Psoas muscle (tissue), 8 donors: ENCODE results near the gene NTHL1. TPM values are rescaled to one million over a fixed set of nuclear protein-coding genes. Genes with fewer than 3 reads are reported as not detected.

Experiments
- ATAC-seq, 4 donors: fragments of 200-7000 bp; cut with Tn5 transposase; one replicate each; pipeline ENCODE4 v1.9.1; 2020; ENCODE audit warnings: moderate library complexity in 3 of 4, mild to moderate bottlenecking in 2 of 4
- DNase-seq, 2 donors: peaks; one replicate each; pipeline ENCODE4 v3.0.0-alpha.2; 2020
- H3K27ac ChIP-seq: fragments of 200-600 bp; one replicate; pipeline ENCODE4 v1.8.0; 2022
- H3K27me3 ChIP-seq, 3 donors: fragments of 200-600 bp in 1 of 3; one replicate each; pipeline versions ENCODE4 v1.6.1 to v1.8.0; 2013 to 2022; ENCODE audit warnings: low read length in 2 of 3, mild to moderate bottlenecking in 2 of 3, moderate library complexity in 1 of 3; ENCODE audit not compliant: insufficient read depth in 3 of 3
- H3K36me3 ChIP-seq, 2 donors: fragments of 200-600 bp in 1 of 2; one replicate each; pipeline versions ENCODE4 v1.6.1 to v1.8.0; 2013 to 2022; ENCODE audit warnings: low read depth in 1 of 2, mild to moderate bottlenecking in 1 of 2, moderate library complexity in 1 of 2; ENCODE audit not compliant: insufficient read depth in 1 of 2
- H3K4me1 ChIP-seq: fragments of 200-600 bp; one replicate; pipeline ENCODE4 v1.8.0; 2022
- H3K4me3 ChIP-seq: fragments of 200-600 bp; one replicate; pipeline ENCODE4 v1.8.0; 2022; ENCODE audit warnings: mild to moderate bottlenecking
- H3K9me3 ChIP-seq: fragments of 200-600 bp; one replicate; pipeline ENCODE4 v1.8.0; 2022
- CTCF ChIP-seq: fragments of 200-600 bp; IDR thresholded peaks from one replicate; pipeline ENCODE4 v1.8.0; 2022; ENCODE audit warnings: antibody characterized with exemption
- WGBS, 3 donors: extraction: QIAGEN DNeasy Blood & Tissue Kit; methylation state at CpG; one replicate each; pipeline versions ENCODE4 v1.1.6 to v1.1.7; 2013; 5-methylcytosine and 5-hydroxymethylcytosine counted together
- intact Hi-C, 2 donors: fragments of 100-400 bp; cut with DNase I; formaldehyde crosslinking; loops; one replicate each; pipeline versions ENCODE4 v1.11.0 to v1.14.2; 2022
- polyA plus RNA-seq, 3 donors: library from polyadenylated mRNA; stranded (reverse); fragments of 200-250 nt; gene quantifications; one replicate each; pipeline ENCODE4 v1.2.3, GENCODE V29; 2013
- total RNA-seq, 4 donors: library from RNA; stranded (reverse); fragmentation: NEBNext Ultra II Directional in 2 of 4; extraction: Animal tissue kit (Norgen Biotek cat#: 25700) in 2 of 4; gene quantifications; one replicate each; pipeline versions ENCODE4 v1.2.1 to v1.2.4, GENCODE V29; 2021 to 2023
- donor health status: healthy with polysubstance abuse.
- donor health status: DM: no; HTN: no; CAD: no; lungs with moderate emphysema.
- donor health status: Bipolar disorder and iron deficiency.
- donor health status: healthy.
- donor health status: DM: yes; HTN: yes; CAD: no.
- donor health status: DM: no; HTN: no; CAD: no.
- donor health status: DM: no; HTN: no; CAD: no.
- donor health status: DM: yes; HTN: yes; CAD: no.

NTHL1 gene
- total and polyA plus RNA-seq, 7 donors: 3.1 to 17.7 (median 8.0) TPM

GRCh38 chr16:2078691-2079090 lies 31.1 kb upstream of the NTHL1 start:
- H3K36me3 ChIP-seq: peaks cover 0 to 99% of the 10 kb centered on the region in 2 donors
- H3K27me3 ChIP-seq: no peaks in the 10 kb centered on the region
- H3K27ac ChIP-seq: no peak overlapping the region
- no peak for DNase-seq
- no peak for TF ChIP-seq CTCF
- WGBS, 3 donors: 93 to 95% (median 94%) methylated on average over 23 of the region's 23 CpGs
- no peak overlapping the region for H3K4me3 ChIP-seq
- no peaks in the 10 kb centered on the region for H3K9me3 ChIP-seq
- intact Hi-C loops: no loop called here
- no peak for ATAC-seq
- H3K4me1 ChIP-seq: no peaks in the 10 kb centered on the region

GRCh38 chr16:2078096-2078495 lies 30.5 kb upstream of the NTHL1 start:
- Histone ChIP-seq H3K4me3 (no peak overlapping the region), H3K27ac (no peak overlapping the region), H3K4me1 (no peaks in the 10 kb centered on the region), H3K27me3 (no peaks in the 10 kb centered on the region), H3K9me3 (no peaks in the 10 kb centered on the region), H3K36me3 (peaks cover 0 to 99% of the 10 kb centered on the region in 2 donors)
- intact Hi-C loops: no loop called here
- TF ChIP-seq CTCF: no peak
- WGBS, 3 donors: 95% methylated on average over 7 of the region's 7 CpGs
- ATAC-seq (no peak), DNase-seq (no peak)

GRCh38 chr16:2077696-2078095 lies 30.1 kb upstream of the NTHL1 start:
- Histone ChIP-seq H3K4me3 (no peak overlapping the region), H3K27ac (no peak overlapping the region), H3K4me1 (no peaks in the 10 kb centered on the region), H3K36me3 (peaks cover 0 to 99% of the 10 kb centered on the region in 2 donors), H3K27me3 (no peaks in the 10 kb centered on the region), H3K9me3 (no peaks in the 10 kb centered on the region)
- DNase-seq (no peak), ATAC-seq (no peak)
- TF ChIP-seq CTCF: no peak
- WGBS, 3 donors: 92 to 93% (median 93%) methylated on average over 21 of the region's 21 CpGs
- intact Hi-C loops: no loop called here

- DNase-seq (no peak), ATAC-seq (no peak)
- no peak overlapping the region for H3K4me3 ChIP-seq
- no peaks in the 10 kb centered on the region for H3K27me3 ChIP-seq
- no peak overlapping the region for H3K27ac ChIP-seq
- 89 to 91% (median 90%) methylated on average over 17 of the region's 17 CpGs for WGBS, 3 donors
- no peaks in the 10 kb centered on the region for H3K9me3 ChIP-seq
- intact Hi-C loops: no loop called here
- H3K4me1 ChIP-seq: no peaks in the 10 kb centered on the region
- H3K36me3 ChIP-seq: peaks cover 0 to 99% of the 10 kb centered on the region in 2 donors
- no peak for TF ChIP-seq CTCF
Observed at GRCh38 chr16:2077016-2077415, 29.4 kb upstream of the NTHL1 start.
